IgD-negative memory B cell (primary cell): ENCODE results near the gene TH. TPM values are rescaled to one million over a fixed set of nuclear protein-coding genes. Genes with fewer than 3 reads are reported as not detected.
A peak's percentile ranks its signal among the peaks of the same experiment; 100 is the strongest.

ENCODE experiments used
- H3K27ac Mint-ChIP-seq, 3 donors: one replicate each; pipeline ENCODE4 v1.8.0; 2020 to 2022; ENCODE audit warnings: mild to moderate bottlenecking in 3 of 3, mixed read lengths in 3 of 3, moderate library complexity in 1 of 3
- H3K27me3 Mint-ChIP-seq: one replicate; pipeline ENCODE4 v1.8.0; 2021; ENCODE audit warnings: mixed read lengths
- H3K36me3 Mint-ChIP-seq: one replicate; pipeline ENCODE4 v1.8.0; 2020; ENCODE audit warnings: mild to moderate bottlenecking, mixed read lengths
- H3K4me1 Mint-ChIP-seq, 3 donors: one replicate each; pipeline ENCODE4 v1.8.0; 2020 to 2022; ENCODE audit warnings: mixed read lengths in 3 of 3, mild to moderate bottlenecking in 1 of 3
- H3K4me3 Mint-ChIP-seq, 4 donors: one replicate each; pipeline ENCODE4 v1.8.0; 2020 to 2022; ENCODE audit warnings: mild to moderate bottlenecking in 4 of 4, mixed read lengths in 4 of 4, moderate library complexity in 3 of 4
- H3K9me3 Mint-ChIP-seq, 3 donors: one replicate each; pipeline ENCODE4 v1.8.0; 2020 to 2021; ENCODE audit warnings: mixed read lengths in 3 of 3, mild to moderate bottlenecking in 1 of 3
- polyA plus RNA-seq: library from polyadenylated mRNA; unstranded; fragments of 300-500 nt; fragmentation: Illumina TruSeq; gene quantifications from one replicate; pipeline ENCODE4 v1.2.3, GENCODE V29; 2021

TH gene
- polyA plus RNA-seq, 1 donor from 2014 or later, result not detected

GRCh38 chr11:2212411-2213251 lies 41.0 kb upstream of the TH start:
- Mint-ChIP-seq H3K27ac (peak overlapping the region in 1 of 3 donors; percentile 13), H3K9me3 (no peaks in the 10 kb centered on the region), H3K4me1 (peaks cover 0 to 3% (median 3%) of the 10 kb centered on the region in 3 donors), H3K27me3 (peaks cover 3% of the 10 kb centered on the region), H3K36me3 (no peaks in the 10 kb centered on the region), H3K4me3 (no peak overlapping the region)

- Mint-ChIP-seq H3K36me3 (no peaks in the 10 kb centered on the region), H3K4me1 (peaks cover 0 to 3% (median 3%) of the 10 kb centered on the region in 3 donors), H3K9me3 (no peaks in the 10 kb centered on the region), H3K27ac (no peak overlapping the region), H3K27me3 (peaks cover 3% of the 10 kb centered on the region), H3K4me3 (no peak overlapping the region)
Measured at GRCh38 chr11:2211113-2211971, 39.7 kb upstream of the TH start.

GRCh38 chr11:2210366-2211112 lies 38.9 kb upstream of the TH start:
- Mint-ChIP-seq H3K36me3 (no peaks in the 10 kb centered on the region), H3K9me3 (no peaks in the 10 kb centered on the region), H3K4me1 (peaks cover 0 to 3% (median 3%) of the 10 kb centered on the region in 3 donors), H3K27me3 (peaks cover 3% of the 10 kb centered on the region), H3K27ac (no peak overlapping the region), H3K4me3 (no peak overlapping the region)

- H3K4me1 Mint-ChIP-seq, result peaks cover 0 to 3% (median 3%) of the 10 kb centered on the region in 3 donors
- H3K27me3 Mint-ChIP-seq, result peaks cover 3% of the 10 kb centered on the region
- H3K4me3 Mint-ChIP-seq, result no peak overlapping the region
- no peaks in the 10 kb centered on the region for H3K36me3 Mint-ChIP-seq
- no peaks in the 10 kb centered on the region for H3K9me3 Mint-ChIP-seq
- H3K27ac Mint-ChIP-seq, result no peak overlapping the region
Measured at GRCh38 chr11:2209900-2210321, 38.3 kb upstream of the TH start.

- H3K27me3 Mint-ChIP-seq, result peaks cover 3% of the 10 kb centered on the region
- no peaks in the 10 kb centered on the region for H3K9me3 Mint-ChIP-seq
- H3K27ac Mint-ChIP-seq, result no peak overlapping the region
- no peaks in the 10 kb centered on the region for H3K36me3 Mint-ChIP-seq
- H3K4me1 Mint-ChIP-seq, result peaks cover 0 to 3% (median 3%) of the 10 kb centered on the region in 3 donors
- H3K4me3 Mint-ChIP-seq, result no peak overlapping the region
Measured at GRCh38 chr11:2209370-2209801, 37.8 kb upstream of the TH start.

- no peaks in the 10 kb centered on the region for H3K36me3 Mint-ChIP-seq
- H3K4me3 Mint-ChIP-seq, result no peak overlapping the region
- no peaks in the 10 kb centered on the region for H3K9me3 Mint-ChIP-seq
- H3K27me3 Mint-ChIP-seq, result peaks cover 3% of the 10 kb centered on the region
- peaks cover 0 to 3% (median 3%) of the 10 kb centered on the region in 3 donors for H3K4me1 Mint-ChIP-seq
- H3K27ac Mint-ChIP-seq, result no peak overlapping the region
Measured at GRCh38 chr11:2208691-2209369, 37.2 kb upstream of the TH start.

GRCh38 chr11:2207773-2208621 lies 36.4 kb upstream of the TH start:
- peaks cover 3% of the 10 kb centered on the region for H3K27me3 Mint-ChIP-seq
- H3K27ac Mint-ChIP-seq, result no peak overlapping the region
- peaks cover 0 to 2% (median 0%) of the 10 kb centered on the region in 3 donors for H3K4me1 Mint-ChIP-seq
- H3K4me3 Mint-ChIP-seq, result no peak overlapping the region
- H3K36me3 Mint-ChIP-seq, result no peaks in the 10 kb centered on the region
- H3K9me3 Mint-ChIP-seq, result no peaks in the 10 kb centered on the region

- H3K36me3 Mint-ChIP-seq, result no peaks in the 10 kb centered on the region
- peaks cover 0 to 2% (median 0%) of the 10 kb centered on the region in 3 donors for H3K4me1 Mint-ChIP-seq
- H3K4me3 Mint-ChIP-seq, result no peak overlapping the region
- peaks cover 3% of the 10 kb centered on the region for H3K27me3 Mint-ChIP-seq
- no peaks in the 10 kb centered on the region for H3K9me3 Mint-ChIP-seq
- H3K27ac Mint-ChIP-seq, result no peak overlapping the region
Measured at GRCh38 chr11:2207212-2207611, 35.6 kb upstream of the TH start.

GRCh38 chr11:2205981-2206690 lies 34.5 kb upstream of the TH start:
- H3K27ac Mint-ChIP-seq, result no peak overlapping the region
- peaks cover 0 to 1% (median 0%) of the 10 kb centered on the region in 3 donors for H3K9me3 Mint-ChIP-seq
- no peaks in the 10 kb centered on the region for H3K4me1 Mint-ChIP-seq
- H3K27me3 Mint-ChIP-seq, result peaks cover 3% of the 10 kb centered on the region
- H3K4me3 Mint-ChIP-seq, result no peak overlapping the region
- no peaks in the 10 kb centered on the region for H3K36me3 Mint-ChIP-seq

GRCh38 chr11:2205214-2205720 lies 33.7 kb upstream of the TH start:
- peaks cover 0 to 4% (median 2%) of the 10 kb centered on the region in 3 donors for H3K9me3 Mint-ChIP-seq
- H3K4me3 Mint-ChIP-seq, result no peak overlapping the region
- no peak overlapping the region for H3K27ac Mint-ChIP-seq
- H3K36me3 Mint-ChIP-seq, result no peaks in the 10 kb centered on the region
- peaks cover 2% of the 10 kb centered on the region for H3K27me3 Mint-ChIP-seq
- no peaks in the 10 kb centered on the region for H3K4me1 Mint-ChIP-seq

- Mint-ChIP-seq H3K27ac (no peak overlapping the region), H3K4me3 (no peak overlapping the region), H3K4me1 (no peaks in the 10 kb centered on the region), H3K9me3 (peaks cover 0 to 4% (median 2%) of the 10 kb centered on the region in 3 donors), H3K36me3 (no peaks in the 10 kb centered on the region), H3K27me3 (no peaks in the 10 kb centered on the region)
Measured at GRCh38 chr11:2204361-2205213, 33.0 kb upstream of the TH start.
